ENCODE data around the gene ZW10.
"Not testable (repeated sequence)": the region's sequence is repeated elsewhere in the genome, so short reads cannot be mapped to it uniquely, and the experiment has no call there.

The ZW10 gene

GRCh38 chr11:113763040-113763439, 10.5 kb downstream of the ZW10 start:
- DNase-seq (ENCODE audit: low read depth in 2 of 2) = not testable (repeated sequence)

- DNase-seq (ENCODE audit: low read depth in 2 of 2) = no peak
Measured at GRCh38 chr11:113760241-113760640, 13.3 kb downstream of the ZW10 start.

GRCh38 chr11:113752932-113753331, 20.6 kb downstream of the ZW10 start:
- no peak for DNase-seq (ENCODE audit: low read depth in 2 of 2)

GRCh38 chr11:113736323-113736722, 37.2 kb downstream of the ZW10 start:
- DNase-seq (ENCODE audit: low read depth in 2 of 2) = no peak

GRCh38 chr11:113732092-113732491, 41.4 kb downstream of the ZW10 start:
- DNase-seq (ENCODE audit: low read depth in 2 of 2) = no peak

GRCh38 chr11:113730887-113731726, 42.4 kb downstream of the ZW10 start:
- DNase-seq (ENCODE audit: low read depth in 2 of 2) = no peak

GRCh38 chr11:113729456-113729855, 44.0 kb downstream of the ZW10 start:
- DNase-seq (ENCODE audit: low read depth in 2 of 2) = no peak

GRCh38 chr11:113728814-113729213, 44.7 kb downstream of the ZW10 start:
- no peak for DNase-seq (ENCODE audit: low read depth in 2 of 2)

- DNase-seq (ENCODE audit: low read depth in 2 of 2) = no peak
Measured at GRCh38 chr11:113725913-113726312, 47.6 kb downstream of the ZW10 start.

- DNase-seq (ENCODE audit: low read depth in 2 of 2) = no peak
Measured at GRCh38 chr11:113725407-113725806, 48.1 kb downstream of the ZW10 start.

GRCh38 chr11:113724778-113725177, 48.7 kb downstream of the ZW10 start:
- DNase-seq (ENCODE audit: low read depth in 2 of 2) = no peak

- no peak for DNase-seq (ENCODE audit: low read depth in 2 of 2)
Measured at GRCh38 chr11:113723787-113724186, 49.7 kb downstream of the ZW10 start.

GRCh38 chr11:113722934-113723333, 50.6 kb downstream of the ZW10 start:
- DNase-seq (ENCODE audit: low read depth in 2 of 2) = no peak

GRCh38 chr11:113722221-113722620, 51.3 kb downstream of the ZW10 start:
- no peak for DNase-seq (ENCODE audit: low read depth in 2 of 2)

- no peak for DNase-seq (ENCODE audit: low read depth in 2 of 2)
Measured at GRCh38 chr11:113721462-113722066, 51.9 kb downstream of the ZW10 start.

GRCh38 chr11:113720478-113720877, 53.0 kb downstream of the ZW10 start:
- not testable (repeated sequence) for DNase-seq (ENCODE audit: low read depth in 2 of 2)

GRCh38 chr11:113715882-113716625, 57.4 kb downstream of the ZW10 start:
- no peak for DNase-seq (ENCODE audit: low read depth in 2 of 2)

GRCh38 chr11:113715273-113715672, 58.2 kb downstream of the ZW10 start:
- no peak for DNase-seq (ENCODE audit: low read depth in 2 of 2)

- DNase-seq (ENCODE audit: low read depth in 2 of 2) = no peak
Measured at GRCh38 chr11:113710989-113711388, 62.5 kb downstream of the ZW10 start.

GRCh38 chr11:113705871-113706655, 67.4 kb downstream of the ZW10 start, which contains the start of gene TMPRSS5:
TMPRSS5 (minus strand) TSS chr11:113706308; CDS start chr11:113706224, 84 bp downstream.
- no peak for DNase-seq (ENCODE audit: low read depth in 2 of 2)

- DNase-seq (ENCODE audit: low read depth in 2 of 2) = not testable (repeated sequence)
Measured at GRCh38 chr11:113703551-113703950, 69.9 kb downstream of the ZW10 start.

- DNase-seq (ENCODE audit: low read depth in 2 of 2) = no peak
Measured at GRCh38 chr11:113701491-113701890, 72.0 kb downstream of the ZW10 start.

Measured in activated CD4-positive, alpha-beta T cell treated with anti-CD3 and anti-CD28 coated beads for 24 hours (primary cell).